HuH-7 (cell line): Measurements from ENCODE around the gene GPX7.
"Not testable (repeated sequence)": the region's sequence is repeated elsewhere in the genome, so short reads cannot be mapped to it uniquely, and the experiment has no call there.

ENCODE experiments used
- DNase-seq: peaks from one replicate; pipeline ENCODE4 v3.0.0; 2011; ENCODE audit warnings: low spot score

GPX7 gene

GRCh38 chr1:52601991-52602855 lies at the start of gene GPX7:
Gene GPX7, plus strand, starts transcription at chr1:52602371. Its CDS starts 39 bp downstream, at chr1:52602410.
- DNase-seq, result peak; percentile 53

GRCh38 chr1:52552505-52553361 lies 49.4 kb upstream of the GPX7 start, which contains the start of gene TUT4:
Gene TUT4, minus strand, starts transcription at chr1:52553092. Its CDS starts 26,812 bp downstream, at chr1:52526280.
- peak; percentile 56 for DNase-seq

- DNase-seq, result peak; percentile 70
Measured at GRCh38 chr1:52553362-52554266, 48.6 kb upstream of the GPX7 start.

DNA sequence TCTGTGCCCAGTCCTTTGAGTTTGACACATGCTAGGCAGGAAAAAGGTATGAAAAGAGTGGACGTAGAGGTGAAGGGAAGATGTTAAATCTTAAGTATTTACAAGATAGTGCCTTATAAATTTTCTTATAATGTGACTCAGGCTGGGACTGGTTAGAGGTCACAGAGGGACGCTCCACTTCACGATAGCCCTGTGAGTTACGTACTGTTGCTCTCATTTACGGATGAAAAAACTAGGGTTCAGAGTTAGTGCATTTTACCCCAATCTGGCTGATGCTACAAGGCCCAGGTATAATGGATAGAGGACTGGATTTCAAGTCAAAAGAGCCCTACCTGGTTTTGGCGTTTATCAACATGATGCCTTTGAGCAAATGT lies 47.9 kb upstream of the GPX7 start:
- DNase-seq, result no peak

- DNase-seq, result no peak
Measured at GRCh38 chr1:52554756-52555155, 47.4 kb upstream of the GPX7 start.

DNA sequence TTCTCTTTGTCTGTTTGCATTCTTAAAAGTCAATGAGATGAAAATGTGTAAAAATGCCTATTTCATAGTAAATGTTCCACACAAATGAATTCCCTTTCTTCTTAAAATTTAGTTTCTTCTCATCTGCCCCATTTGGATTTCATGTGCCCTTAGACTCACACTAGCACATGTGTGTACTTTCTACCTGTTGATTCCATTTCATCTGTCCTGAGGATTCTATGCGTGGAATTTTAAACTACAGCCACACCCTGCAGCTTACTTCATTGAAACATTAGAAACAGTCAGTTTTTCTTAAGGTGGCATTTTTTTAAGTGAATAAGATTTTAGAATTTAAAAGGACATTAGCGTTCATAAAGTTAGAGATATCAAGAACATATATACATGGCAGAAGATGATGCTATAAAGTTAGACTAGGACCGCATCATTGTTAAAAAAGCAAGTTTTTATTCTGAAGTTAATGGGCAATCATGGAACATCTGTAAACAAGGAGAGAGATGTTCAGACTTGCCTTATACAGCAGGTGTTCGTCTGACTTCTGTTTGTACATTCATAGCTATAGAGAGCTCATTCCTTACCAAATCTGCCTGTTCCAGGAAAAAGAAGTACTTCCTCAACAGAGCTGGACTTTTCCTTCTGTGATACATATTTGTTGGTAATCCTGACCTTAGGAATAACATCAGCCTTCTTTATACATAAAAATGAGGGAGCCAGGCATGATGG lies 45.4 kb upstream of the GPX7 start:
- no peak for DNase-seq

DNA sequence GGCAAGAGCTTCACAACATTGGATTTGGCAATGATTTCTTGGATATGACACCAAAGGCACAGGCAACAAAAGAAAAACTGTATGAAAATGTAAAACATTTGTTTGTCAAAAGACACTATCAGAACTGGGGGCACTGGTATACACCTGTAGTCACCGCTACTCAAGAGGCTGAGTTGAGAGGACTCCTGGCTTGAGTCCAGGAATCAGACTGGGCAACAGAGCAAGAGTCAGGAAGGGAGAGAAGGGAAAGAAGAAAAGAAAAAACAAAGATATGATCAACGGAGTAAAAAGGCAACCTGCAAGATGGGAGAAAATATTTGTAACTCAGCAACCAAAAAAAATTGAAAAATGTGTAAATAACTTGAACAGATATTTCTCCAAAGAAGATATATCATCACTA lies 43.2 kb upstream of the GPX7 start:
- no peak for DNase-seq

DNA sequence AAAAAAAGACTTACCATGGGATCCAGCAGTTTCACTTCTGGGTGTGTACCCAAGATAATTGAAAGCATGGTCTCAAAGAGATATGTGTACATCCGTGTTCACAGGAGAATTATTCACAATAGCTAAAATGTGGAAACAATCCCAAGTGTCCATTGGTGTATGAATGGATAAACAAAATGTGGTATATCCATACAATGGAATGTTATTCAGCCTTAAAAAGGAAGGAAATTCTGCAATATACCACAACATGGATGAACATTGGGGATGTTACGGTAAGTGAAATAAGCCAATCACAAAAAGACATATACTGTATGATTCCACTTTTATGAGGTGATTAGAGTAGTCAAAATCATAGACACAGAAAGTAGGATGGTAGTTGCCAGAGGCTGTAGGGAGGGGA lies 42.3 kb upstream of the GPX7 start:
- no peak for DNase-seq

DNA sequence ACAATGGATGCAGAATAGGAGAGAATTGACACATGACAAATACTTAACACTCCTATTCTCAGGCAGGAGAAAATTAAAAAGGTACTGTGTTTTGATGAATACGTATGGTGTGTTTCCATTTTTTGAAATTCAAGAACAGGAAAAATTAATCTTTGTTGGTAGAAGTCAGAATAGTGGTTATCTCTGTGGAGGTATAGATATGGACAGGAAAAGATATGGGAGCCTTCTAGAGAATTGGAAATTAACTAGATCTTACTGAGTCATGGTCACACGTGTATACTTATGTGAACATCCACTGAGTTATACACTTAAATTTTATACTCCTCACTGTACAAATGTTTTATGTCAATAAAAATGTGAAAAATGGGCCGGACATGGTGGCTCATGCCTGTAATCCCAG lies 39.4 kb upstream of the GPX7 start:
- DNase-seq, result no peak

- DNase-seq, result no peak
Measured at GRCh38 chr1:52567943-52568342, 34.2 kb upstream of the GPX7 start.

DNA sequence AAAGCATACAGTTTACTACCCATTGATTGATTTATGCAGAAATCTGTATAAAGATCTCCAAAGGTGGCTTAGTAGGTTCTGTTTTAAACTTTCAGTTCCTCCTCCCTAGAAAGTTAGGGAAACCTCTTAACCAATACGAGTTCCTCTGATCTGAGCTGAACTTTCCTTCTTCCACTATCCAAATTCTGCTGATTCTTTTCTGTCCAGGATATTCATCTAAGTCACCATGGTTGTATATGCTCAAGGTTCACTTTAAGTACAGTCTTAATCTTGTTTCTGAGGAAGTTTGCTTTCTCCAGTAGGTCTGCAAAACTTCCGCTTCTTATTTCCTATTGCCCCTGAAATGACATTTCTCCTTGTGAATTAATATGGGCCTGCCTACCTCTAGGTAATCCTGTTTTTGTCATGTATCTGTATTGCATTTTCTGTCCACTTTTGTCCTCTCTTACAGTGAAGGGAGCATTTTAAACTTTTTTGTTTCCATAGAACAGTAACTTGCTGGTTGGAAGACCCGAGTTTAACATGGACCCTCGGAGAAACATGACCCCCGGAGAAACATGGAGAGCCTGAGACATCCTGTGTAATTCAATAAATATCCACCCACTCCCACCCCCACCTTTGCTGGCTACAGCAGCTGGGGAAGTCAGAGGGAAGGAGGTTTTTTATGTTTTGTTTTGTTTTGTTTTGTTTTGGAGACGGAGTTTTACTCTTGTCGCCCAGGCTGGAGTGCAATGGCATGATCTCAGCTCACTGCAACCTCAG lies 32.5 kb upstream of the GPX7 start:
- DNase-seq, result no peak

DNA sequence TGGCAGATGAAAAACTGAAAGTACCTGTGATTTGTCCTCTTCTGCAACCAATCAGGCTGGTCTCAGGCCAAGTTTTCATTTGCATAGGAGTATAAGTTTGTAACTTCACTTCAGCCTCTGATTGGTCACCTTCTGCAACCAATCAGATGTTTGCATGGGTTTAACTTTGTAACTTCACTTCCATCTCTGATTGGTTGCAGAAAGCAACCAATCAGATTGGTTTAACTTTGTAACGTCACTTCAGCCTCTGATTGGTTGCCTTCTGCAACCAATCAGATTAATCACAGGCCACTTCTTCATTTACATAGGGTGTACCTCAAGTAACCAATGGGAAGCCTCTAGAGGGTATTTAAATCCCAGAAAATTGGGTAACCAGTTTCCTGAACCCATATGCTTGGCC lies 30.4 kb upstream of the GPX7 start:
- DNase-seq, result no peak

DNA sequence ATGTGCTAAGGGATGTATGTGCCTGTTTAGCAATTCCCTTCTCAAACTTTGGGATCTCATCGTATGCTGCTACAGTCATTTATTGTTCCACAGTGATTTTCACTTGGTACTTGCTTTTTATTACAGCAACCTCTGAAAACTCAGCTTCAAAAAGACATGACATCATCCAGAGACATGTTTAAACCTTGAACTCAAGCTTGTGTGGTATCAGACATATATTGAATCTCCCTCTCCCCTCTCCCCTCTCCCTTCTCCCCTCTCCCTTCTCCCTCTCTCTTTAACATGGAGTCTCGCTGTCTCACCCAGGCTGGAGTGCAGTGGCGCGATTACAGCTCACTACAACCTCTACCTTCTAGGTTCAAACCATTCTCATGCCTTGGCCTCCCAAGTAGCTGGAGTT lies 29.8 kb upstream of the GPX7 start:
- DNase-seq, result no peak

- no peak for DNase-seq
Measured at GRCh38 chr1:52574594-52574993, 27.6 kb upstream of the GPX7 start.

DNA sequence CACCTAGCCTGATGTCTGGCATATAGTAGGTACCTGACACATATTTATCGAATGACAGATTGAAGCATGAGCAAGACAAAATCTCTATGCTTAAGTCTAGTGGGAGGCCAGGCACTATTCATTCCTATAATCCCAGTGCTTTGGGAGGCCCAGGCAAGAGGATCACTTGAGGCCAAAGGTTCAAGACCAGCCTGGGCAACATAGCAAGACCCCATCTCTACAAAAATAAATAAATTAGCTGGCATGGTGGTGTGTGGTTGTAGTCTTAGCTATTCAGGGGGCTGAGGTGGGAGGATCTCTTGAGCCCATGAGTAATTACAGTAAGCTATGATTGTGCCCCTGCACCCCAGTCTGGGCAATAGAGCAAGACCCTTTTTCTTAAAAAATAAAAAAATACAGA lies 26.1 kb upstream of the GPX7 start:
- no peak for DNase-seq

DNA sequence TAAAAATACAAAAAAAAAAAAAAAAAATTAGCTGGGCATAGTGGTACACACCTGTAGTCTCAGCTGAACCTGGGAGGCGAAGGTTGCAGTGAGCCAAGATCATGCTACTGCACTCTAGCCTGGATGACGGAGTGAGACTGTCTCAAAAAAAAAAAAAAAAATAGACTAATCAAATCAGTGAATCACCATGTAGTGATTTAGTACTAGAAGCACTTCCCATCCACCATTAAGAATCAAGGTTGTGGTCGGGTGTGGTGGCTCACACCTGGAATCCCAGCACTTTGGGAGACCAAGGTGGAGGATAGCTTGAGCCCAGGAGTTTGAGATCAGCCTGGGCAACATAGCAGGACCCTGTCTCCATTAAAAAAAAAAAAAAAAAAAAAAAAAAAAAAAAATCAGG lies 24.1 kb upstream of the GPX7 start:
- not testable (repeated sequence) for DNase-seq

GRCh38 chr1:52579415-52579814 lies 22.8 kb upstream of the GPX7 start:
- DNase-seq, result no peak

- no peak for DNase-seq
Measured at GRCh38 chr1:52580283-52580682, 21.9 kb upstream of the GPX7 start.

DNA sequence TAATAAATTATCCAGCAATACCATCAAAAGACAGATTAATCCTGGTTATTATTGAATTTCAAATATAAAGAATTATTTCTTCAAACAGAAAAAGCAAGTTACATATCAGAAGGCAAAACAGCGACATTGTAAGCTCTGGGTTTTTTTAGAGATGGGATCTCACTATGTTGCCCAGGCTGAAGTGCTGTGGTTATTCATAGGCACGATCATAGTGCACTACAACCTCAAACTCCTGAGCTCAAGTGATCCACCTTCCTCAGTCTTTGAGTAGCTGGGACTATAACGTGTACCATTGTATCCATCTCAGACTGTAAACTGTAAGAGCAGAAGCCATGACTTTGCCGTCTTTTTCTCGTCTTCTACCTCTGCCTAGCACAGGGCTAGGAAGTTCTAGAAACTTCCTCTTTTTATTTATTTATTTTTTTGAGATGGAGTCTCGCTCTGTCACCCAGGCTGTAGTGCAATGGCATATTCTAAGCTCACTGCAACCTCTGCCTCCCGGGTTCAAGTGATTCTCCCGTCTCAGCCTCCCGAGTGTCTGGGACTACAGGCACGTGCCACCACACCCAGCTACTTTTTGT lies 20.0 kb upstream of the GPX7 start:
- DNase-seq, result no peak

DNA sequence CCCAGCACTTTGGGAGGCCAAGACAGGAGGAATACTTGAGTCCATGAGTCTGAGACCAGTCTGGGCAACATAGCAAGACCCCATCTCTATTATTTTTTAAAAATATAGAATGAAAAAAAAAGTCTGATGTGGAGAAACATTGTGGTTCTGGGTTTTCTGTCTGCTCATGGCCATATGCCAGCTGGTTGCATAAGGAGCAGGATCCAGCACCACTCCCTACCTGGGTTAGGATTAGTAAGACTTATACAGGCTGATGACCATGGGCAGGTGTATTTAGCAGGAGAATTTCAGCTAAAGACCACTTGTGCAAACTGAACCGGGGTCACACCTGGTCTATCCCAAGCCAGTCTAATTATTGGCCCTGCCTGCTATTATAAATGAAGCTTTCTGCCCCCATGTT lies 16.7 kb upstream of the GPX7 start:
- DNase-seq, result no peak
